HG02970 (cell line): ENCODE measurements around the gene DOK5.
A peak's percentile ranks its signal among the peaks of the same experiment; 100 is the strongest.

Source experiments
- ATAC-seq: cut with Tn5 transposase; IDR thresholded peaks from one replicate; pipeline ENCODE4 v1.9.1; 2021; ENCODE audit warnings: mild to moderate bottlenecking, moderate library complexity, moderate number of reproducible peaks; ENCODE audit not compliant: unreplicated experiment, low FRiP score

Gene DOK5

GRCh38 chr20:54639941-54640340, 164.5 kb downstream of the DOK5 start:
- ATAC-seq = no peak

GRCh38 chr20:54640800-54641199, 165.4 kb downstream of the DOK5 start:
- ATAC-seq = no peak

- no peak for ATAC-seq
These were observed 167.7 kb downstream of the DOK5 start for GRCh38 chr20:54642864-54643667.

GRCh38 chr20:54643761-54644160, 168.4 kb downstream of the DOK5 start:
- ATAC-seq = no peak

GRCh38 chr20:54645445-54646155, 170.2 kb downstream of the DOK5 start:
- ATAC-seq = no peak

GRCh38 chr20:54646156-54646517, 170.7 kb downstream of the DOK5 start:
- no peak for ATAC-seq

GRCh38 chr20:54648421-54649142, 173.2 kb downstream of the DOK5 start:
- ATAC-seq = no peak

GRCh38 chr20:54649511-54649962, 174.1 kb downstream of the DOK5 start:
- ATAC-seq = no peak

- no peak for ATAC-seq
These were observed 174.8 kb downstream of the DOK5 start for GRCh38 chr20:54650052-54650719.

- no peak for ATAC-seq
These were observed 175.9 kb downstream of the DOK5 start for GRCh38 chr20:54651252-54651651.

- ATAC-seq = no peak
These were observed 179.1 kb downstream of the DOK5 start for GRCh38 chr20:54654450-54654849.

- no peak for ATAC-seq
These were observed 182.0 kb downstream of the DOK5 start for GRCh38 chr20:54657268-54657826.

- no peak for ATAC-seq
These were observed 183.1 kb downstream of the DOK5 start for GRCh38 chr20:54658525-54658924.

GRCh38 chr20:54661265-54661664, 185.9 kb downstream of the DOK5 start:
- ATAC-seq = no peak

- ATAC-seq = no peak
These were observed 186.6 kb downstream of the DOK5 start for GRCh38 chr20:54661880-54662465.

GRCh38 chr20:54665812-54666211, 190.4 kb downstream of the DOK5 start:
- no peak for ATAC-seq

GRCh38 chr20:54668271-54669039, 193.1 kb downstream of the DOK5 start:
- peak; percentile 86 for ATAC-seq

GRCh38 chr20:54669040-54669363, 193.6 kb downstream of the DOK5 start:
- no peak for ATAC-seq

- no peak for ATAC-seq
These were observed 202.9 kb downstream of the DOK5 start for GRCh38 chr20:54678253-54678652.
